Neuron (in vitro differentiated cells): ENCODE measurements around the gene PERCC1.
A peak's percentile ranks its signal among the peaks of the same experiment; 100 is the strongest.
"Not testable (repeated sequence)": the region's sequence is repeated elsewhere in the genome, so short reads cannot be mapped to it uniquely, and the experiment has no call there.

Experiments
- H2AFZ ChIP-seq: one replicate; pipeline ENCODE4 v1.6.1; 2013; ENCODE audit warnings: low read depth, mild to moderate bottlenecking, inconsistent platforms, low read length, moderate library complexity
- H3K27me3 ChIP-seq: one replicate; pipeline ENCODE4 v1.6.1; 2013; ENCODE audit warnings: low read length; ENCODE audit not compliant: insufficient read depth
- H3K36me3 ChIP-seq: one replicate; pipeline ENCODE4 v1.6.1; 2013; ENCODE audit warnings: low read length; ENCODE audit not compliant: insufficient read depth
- H3K4me1 ChIP-seq: one replicate; pipeline ENCODE4 v1.6.1; 2013; ENCODE audit warnings: low read length; ENCODE audit not compliant: insufficient read depth
- H3K4me3 ChIP-seq: 2 replicates; pipeline ENCODE4 v1.5.1; 2013; ENCODE audit warnings: mild to moderate bottlenecking, low read length, moderate library complexity
- H3K9me3 ChIP-seq: one replicate; pipeline ENCODE4 v1.6.1; 2013; ENCODE audit warnings: low read length

The PERCC1 gene

DNA sequence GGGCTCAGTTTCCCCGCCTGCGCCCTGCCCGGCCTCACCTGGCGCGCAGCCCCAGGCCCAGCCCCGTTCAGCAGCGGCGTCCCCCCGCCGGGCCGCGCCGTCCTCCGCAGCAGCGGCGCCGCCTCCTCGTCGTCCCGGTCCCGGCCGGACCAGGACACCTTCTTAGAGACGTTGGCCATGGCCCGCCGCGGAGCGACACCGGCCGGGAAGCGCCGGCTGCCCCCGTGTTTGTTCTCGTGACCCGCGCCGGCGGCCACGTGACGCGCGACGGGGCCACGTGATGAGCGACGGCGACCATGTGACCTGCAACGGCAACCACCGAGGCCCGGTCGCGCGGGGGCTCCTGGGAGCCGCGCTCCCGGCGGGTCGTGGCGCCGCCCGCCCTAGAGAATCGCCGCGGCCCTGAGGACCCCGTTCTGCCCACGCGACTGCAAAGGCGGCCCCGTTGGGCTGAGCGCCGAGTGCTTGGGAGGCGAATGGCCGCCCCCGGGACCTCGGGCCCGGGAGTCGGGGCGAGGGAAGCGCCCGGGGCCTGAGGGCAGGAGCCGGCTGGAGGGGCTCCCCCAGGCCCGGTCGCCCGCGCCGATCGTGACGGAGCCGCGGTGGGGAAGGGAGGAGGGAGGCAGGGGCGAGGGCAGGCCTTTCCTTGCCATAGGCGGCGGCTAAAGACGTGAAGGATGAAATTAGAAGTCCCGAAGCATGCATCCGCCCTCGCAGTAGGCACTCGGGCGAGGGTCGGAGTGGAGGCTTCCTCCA is 44.1 kb downstream of the PERCC1 start, which contains the start of gene CLCN7:
Gene CLCN7 (minus strand): TSS at position 233 of the 756 bp plus-strand sequence. CDS start 54 bp downstream, at position 179.
- Histone ChIP-seq H3K27me3 (no peaks in the 10 kb centered on the region), H3K4me3 (peak within 1 kb of the TSS; percentile 89), H2AFZ (peak within 1 kb of the TSS; percentile 95), H3K9me3 (no peaks in the 10 kb centered on the region), H3K36me3 (no peaks in the 10 kb centered on the region), H3K4me1 (peaks cover 12% of the 10 kb centered on the region)

DNA sequence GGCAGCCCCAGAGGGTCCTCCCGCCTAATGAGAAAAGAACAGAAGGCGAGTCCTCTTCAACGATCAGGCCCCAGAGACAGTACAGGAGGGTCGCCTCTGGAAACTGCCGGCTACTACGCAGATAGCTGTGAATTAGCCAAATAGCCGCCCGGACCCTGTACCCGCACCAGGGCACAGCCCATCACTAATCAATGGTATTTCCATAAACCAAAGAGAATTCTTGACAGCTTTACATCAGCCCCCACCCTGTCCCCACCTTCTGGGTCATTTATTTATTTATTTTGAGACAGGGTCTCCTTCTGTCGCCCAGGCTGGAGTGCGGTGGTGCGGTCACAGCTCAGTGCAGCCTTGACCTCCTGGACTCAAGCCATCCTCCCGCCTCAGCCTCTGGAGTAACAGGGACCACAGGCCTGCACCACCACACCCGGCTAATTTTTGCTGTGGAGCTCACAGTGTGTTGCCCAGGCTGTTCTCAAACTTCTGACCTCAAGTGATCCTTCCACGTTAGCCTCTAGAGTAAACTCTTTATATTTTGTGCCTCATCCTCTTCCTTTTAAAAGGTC is 44.8 kb downstream of the PERCC1 start:
- H3K9me3 ChIP-seq: no peaks in the 10 kb centered on the region
- H2AFZ ChIP-seq: peak overlapping the region; percentile 95
- no peaks in the 10 kb centered on the region for H3K27me3 ChIP-seq
- H3K4me1 ChIP-seq: peaks cover 12% of the 10 kb centered on the region
- peak overlapping the region; percentile 89 for H3K4me3 ChIP-seq
- H3K36me3 ChIP-seq: no peaks in the 10 kb centered on the region

DNA sequence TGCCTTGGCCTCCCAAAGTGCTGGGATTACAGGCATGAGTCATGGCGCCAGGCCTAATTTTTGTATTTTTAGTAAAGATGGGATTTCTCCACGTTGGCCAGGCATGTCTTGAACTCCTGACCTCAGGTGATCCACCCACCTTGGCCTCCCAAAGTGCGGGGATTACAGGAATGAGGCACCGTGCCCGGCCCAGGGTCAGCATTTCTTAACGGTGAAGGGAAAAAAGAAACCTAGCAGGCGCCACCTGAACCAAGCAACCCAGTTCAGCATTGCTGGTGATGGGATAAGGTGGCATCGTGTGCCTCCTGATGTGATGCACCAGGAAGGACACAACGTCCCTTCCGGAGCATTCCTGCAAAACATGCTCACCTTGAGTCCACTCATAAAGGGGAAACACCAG is 46.2 kb downstream of the PERCC1 start:
- Histone ChIP-seq H2AFZ (no peak overlapping the region), H3K9me3 (no peaks in the 10 kb centered on the region), H3K27me3 (no peaks in the 10 kb centered on the region), H3K36me3 (no peaks in the 10 kb centered on the region), H3K4me3 (no peak overlapping the region), H3K4me1 (peaks cover 12% of the 10 kb centered on the region)

DNA sequence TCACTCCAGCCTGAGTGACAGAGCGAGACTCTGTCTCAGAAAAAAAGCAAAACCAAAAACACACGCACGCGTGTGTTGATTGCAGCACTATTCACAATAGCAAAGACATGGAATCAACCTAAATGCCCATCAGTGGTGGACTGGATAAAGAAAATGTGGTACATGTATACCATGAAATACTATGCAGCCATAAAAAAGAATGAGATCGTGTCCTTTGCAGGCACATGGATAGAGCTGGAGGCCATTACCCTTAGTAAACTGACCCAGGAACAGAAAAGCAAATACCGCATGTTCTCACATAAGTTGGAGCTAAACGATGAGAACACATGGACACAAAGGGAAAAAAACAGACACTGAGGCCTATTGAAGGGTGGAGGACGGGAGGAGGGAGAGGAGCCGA is 48.1 kb downstream of the PERCC1 start:
- H3K9me3 ChIP-seq, H3K36me3 ChIP-seq, H3K27me3 ChIP-seq, H2AFZ ChIP-seq, H3K4me1 ChIP-seq, H3K4me3 ChIP-seq: not testable (repeated sequence)

DNA sequence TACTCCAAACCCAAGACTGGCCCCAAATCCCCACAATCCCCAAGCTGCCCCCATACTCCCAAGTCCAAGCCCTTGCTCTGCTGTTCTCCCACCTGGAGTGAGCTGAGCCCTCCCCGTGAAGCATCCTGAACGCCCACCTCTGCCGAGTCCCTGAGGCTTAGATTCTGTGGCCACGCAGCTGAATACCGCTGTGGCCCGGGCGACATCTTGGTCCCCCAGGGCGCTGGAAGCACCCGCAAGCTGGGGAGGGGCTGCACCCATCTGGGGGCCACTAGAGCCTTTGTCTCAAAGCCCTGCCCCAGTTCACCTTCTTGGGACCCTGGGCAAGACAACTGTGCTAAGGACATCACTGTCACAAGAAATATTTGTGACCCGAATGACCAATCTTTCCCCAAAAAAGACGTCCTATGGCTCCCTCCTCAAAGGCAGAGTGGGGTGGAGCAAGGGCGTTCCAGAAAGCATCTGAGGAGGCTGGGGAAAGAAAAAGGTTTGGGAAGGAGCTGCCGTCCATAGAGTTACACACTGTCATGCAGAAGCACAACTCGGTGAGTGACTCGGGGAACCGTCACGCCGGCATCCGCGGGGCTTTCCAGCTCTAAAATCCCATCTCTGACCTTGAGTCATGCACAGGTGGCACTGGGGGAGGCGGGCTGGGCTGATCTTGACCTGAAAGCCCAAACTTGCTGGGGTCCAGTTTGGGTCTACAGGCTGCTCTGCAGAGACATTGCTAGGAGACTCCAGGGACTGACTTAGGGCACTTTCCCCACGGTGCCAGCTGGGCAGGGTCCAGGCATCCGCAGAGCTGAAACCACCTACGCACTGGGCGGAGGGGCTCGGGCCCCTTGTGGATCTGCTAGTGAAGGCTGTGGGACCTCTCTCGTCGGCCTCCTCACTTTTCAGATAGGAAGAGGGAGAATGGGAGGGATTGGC is 51.3 kb downstream of the PERCC1 start:
- H3K9me3 ChIP-seq: no peaks in the 10 kb centered on the region
- no peaks in the 10 kb centered on the region for H3K4me1 ChIP-seq
- H2AFZ ChIP-seq: no peak overlapping the region
- H3K36me3 ChIP-seq: no peaks in the 10 kb centered on the region
- no peak overlapping the region for H3K4me3 ChIP-seq
- peaks cover 3% of the 10 kb centered on the region for H3K27me3 ChIP-seq
